Measurements from ENCODE around the gene PLXDC1.
"Not testable (repeated sequence)": the region's sequence is repeated elsewhere in the genome, so short reads cannot be mapped to it uniquely, and the experiment has no call there.

The PLXDC1 gene

DNA sequence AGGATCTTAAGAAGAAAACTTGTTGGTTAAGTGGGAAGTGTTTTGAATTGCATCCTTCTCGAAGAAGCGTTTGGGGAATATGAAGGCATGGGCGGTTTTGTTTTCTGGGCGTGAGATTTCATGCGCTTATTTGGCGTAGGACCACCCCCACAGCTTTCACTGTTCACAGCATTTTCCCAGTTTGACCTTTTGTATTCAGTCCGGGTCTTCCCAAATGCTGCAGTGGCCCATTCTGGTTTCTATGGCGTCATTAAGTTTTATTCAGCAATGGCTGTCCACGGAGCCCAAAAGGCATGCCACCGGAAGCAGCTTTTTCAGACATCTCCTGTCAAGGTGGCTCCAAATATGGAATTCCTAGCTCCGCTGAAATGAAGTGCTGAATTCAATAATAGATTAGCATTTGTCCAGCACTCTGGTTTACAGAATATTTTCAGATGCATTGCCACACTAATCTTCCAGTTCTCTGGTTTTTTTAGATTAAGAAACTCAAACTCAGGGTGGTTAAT, 93.7 kb downstream of the PLXDC1 start:
- DNase-seq = no peak

GRCh38 chr17:39054111-39054645, 97.3 kb downstream of the PLXDC1 start:
- no peak for DNase-seq

- not testable (repeated sequence) for DNase-seq
Observed at GRCh38 chr17:39052423-39052822, 99.0 kb downstream of the PLXDC1 start.

DNA sequence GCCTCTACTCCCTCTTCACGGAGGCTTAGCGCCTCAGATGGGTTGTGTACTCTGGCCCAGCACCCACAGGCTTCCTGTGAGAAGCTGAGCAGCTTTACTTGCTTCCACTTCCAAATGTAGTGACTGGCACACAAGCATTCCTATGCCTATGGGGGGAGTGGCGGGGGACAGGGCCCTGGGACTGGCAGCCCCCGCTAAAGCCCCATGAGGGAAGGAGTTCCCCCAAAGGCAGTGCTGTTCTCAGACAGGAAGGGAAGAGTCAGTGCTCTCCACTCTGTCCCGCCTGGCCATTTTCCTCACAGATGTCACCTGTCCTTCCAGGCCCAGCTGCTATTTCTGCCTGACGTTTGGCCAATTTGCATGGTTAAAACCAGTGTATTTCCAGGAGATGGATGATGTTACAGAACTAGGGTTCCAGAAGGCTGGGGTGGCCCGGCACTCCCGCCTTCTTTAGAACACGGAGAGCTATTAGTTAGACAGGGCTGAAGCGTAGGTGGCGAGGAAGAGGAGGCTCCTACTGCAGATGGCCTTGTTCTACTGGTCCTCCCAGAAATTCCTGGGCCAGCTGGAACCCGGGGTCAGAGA, 100.3 kb downstream of the PLXDC1 start:
- no peak for DNase-seq

GRCh38 chr17:39045948-39046679, 105.3 kb downstream of the PLXDC1 start:
- no peak for DNase-seq

DNA sequence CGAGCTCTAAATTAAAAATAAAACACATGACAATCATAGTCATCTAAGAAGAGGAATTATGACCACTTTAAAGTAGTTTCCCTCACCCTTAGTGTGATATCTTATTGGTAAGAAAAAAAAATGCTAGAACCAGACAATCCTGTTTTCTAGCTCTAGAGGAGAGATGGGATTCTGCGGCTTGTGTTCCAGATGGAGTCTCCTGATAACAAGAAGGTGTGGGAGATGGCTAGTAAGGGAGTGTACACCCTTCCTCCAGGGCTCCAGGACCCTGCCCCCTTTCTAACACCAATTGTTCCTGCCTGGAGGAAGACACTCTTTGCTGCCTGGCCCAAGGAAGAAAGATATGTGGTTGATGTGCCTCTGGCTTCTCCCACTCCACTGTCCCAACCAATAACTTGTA, 115.4 kb downstream of the PLXDC1 start:
- DNase-seq = no peak

GRCh38 chr17:39035578-39035977, 115.9 kb downstream of the PLXDC1 start:
- DNase-seq = not testable (repeated sequence)

DNA sequence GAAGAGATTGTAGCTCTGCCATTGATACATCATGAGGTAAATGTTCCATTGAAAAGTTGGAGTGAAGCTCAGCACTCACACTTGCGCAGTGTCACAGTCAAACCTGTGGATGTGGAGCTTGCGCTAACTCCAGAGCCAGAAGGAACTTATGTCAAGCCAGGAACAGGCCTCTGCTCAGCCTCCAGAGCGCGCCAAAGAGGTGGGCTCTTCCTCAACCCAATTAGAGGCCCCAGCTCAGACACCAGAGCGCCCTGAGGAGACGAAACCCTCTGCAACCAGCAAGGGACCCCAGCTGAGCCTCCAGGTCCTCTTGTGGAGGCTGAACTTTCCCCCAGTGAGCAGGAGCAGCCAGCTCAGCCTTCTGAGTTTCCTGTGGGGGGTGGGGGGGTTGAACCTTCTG, 122.7 kb downstream of the PLXDC1 start:
- DNase-seq = no peak

- no peak for DNase-seq
Observed at GRCh38 chr17:39027455-39028035, 123.9 kb downstream of the PLXDC1 start.

DNA sequence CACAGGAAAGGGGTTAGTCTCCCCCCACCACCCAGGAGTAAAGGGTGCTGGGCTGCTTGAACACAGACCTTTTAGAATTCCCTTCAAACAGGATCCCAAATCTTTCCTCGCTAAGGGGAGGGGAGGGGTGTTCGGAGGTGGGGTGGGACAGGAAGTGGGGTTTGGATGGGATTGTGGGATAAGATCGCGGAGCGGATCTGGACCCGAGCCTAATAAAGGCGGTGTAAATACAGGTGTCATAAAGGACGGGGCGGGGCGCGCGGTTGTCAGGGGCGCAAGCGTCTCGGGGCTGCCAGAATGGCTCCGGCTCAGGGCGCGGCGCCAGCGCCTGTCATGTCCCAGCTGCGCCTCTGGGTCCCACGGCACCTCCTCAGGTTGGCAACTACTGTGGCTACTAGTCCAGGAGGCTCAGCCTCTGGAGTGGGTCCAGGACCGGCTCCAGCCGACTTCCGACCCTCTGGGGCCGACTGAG, 124.4 kb downstream of the PLXDC1 start:
- peak; percentile 16 for DNase-seq

- not testable (repeated sequence) for DNase-seq
Observed at GRCh38 chr17:39026346-39026745, 125.1 kb downstream of the PLXDC1 start.

- no peak for DNase-seq
Observed at GRCh38 chr17:39022924-39023323, 128.5 kb downstream of the PLXDC1 start.

DNA sequence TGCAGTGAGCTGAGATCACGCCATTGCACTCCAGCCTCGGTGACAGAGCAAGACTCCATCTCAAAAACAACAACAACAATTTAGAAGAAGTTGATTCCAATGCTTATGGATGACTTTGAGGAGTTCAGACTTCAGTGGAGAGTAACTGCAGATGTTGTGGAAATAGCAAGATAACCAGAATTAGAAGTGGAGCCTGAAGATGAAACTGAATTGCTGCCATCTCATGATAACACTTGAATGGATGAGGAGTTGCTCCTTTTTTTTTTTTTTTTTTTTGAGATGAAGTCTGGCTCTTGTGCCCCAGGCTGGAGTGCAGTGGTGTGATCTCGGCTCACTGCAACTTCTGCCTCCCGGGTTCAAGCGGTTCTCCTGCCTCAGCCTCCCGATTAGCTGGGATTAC, 131.4 kb downstream of the PLXDC1 start:
- DNase-seq = not testable (repeated sequence)

DNA sequence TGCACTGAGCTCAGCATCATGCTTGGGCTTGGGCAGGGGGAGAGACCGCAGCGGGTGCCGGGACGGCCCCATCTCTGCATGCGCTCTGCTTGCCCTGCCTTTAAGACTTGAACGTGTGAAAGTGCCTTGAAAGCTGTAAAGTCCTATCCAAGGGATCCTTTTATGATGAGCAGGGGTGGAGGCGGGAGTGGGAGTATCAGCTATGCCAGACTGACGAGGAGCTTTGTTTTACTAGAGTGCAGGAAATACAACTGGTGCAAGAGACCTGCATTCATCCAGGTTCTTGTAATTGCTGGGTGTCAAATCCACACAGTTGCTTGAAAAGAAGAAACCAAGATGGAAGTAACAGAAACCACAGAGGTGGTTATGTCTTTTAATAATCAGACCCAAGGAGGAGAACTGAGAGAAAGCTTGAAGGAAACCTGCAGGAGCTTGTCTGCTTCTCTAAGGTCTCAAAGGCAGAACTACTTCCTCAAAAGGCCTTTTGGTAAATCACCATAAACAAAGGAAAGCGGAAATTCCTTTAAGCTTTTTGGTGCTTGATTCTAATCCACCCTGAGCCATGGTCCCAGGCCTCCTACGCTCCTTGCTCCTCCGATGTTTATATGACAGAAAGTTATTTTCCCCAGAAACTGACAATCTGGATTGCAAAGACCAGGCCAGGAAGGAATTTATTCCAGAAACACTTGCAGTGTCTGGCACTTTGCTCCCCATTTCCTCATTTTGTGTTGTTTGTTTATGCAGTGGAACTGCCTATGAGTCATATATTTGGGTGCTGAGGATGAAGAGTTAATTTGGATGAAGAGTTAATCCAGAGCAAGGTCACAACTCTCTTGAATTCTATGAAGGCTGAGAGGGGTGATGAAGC, 132.9 kb downstream of the PLXDC1 start:
- DNase-seq = no peak

DNA sequence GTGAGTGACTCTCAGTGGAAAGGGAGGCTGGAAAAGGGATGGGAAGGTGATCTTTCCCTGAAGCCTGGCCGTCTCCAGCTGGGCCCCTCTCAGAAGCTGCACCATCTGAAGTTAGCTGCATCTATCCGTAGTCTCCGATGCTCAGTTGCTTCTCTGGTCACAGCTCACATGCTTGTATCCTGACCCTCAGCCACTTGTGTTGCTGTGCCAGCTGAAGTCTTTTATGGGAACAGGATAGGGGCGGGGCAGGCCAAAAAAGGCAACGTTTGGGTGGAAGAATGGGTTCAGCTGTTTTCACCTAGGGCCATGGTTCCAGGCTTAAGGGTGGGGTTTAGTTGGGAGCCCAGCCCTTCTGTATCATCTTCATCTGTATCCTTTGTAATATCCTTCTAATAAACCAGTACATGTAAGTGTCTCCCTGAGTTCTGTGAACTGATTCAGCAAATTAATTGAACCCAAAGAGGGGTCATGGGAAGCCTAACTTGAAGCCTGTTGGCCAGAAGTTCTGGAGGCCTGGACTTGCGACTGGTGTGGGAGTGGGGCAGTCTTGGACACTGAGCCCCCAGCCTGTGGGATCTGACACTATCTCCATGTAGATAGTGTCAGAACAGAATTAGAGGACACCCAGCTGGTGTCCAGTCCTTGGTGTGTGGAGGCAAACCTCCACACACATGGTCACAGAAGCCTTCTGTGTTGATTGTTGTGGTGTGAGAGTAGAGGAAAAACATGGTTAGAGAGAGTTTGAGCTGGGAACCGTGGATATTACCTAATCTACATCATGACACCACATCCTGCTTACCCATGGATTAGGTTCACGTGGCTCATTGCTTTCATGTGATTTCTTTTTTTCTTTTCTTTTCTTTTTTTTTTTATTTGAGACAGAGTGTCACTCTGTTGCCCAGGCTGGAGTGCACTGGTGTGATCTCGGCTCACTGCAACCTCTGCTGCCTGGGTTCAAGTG, 135.0 kb downstream of the PLXDC1 start:
- DNase-seq = no peak

GRCh38 chr17:39015546-39015935, 135.9 kb downstream of the PLXDC1 start:
- no peak for DNase-seq

DNA sequence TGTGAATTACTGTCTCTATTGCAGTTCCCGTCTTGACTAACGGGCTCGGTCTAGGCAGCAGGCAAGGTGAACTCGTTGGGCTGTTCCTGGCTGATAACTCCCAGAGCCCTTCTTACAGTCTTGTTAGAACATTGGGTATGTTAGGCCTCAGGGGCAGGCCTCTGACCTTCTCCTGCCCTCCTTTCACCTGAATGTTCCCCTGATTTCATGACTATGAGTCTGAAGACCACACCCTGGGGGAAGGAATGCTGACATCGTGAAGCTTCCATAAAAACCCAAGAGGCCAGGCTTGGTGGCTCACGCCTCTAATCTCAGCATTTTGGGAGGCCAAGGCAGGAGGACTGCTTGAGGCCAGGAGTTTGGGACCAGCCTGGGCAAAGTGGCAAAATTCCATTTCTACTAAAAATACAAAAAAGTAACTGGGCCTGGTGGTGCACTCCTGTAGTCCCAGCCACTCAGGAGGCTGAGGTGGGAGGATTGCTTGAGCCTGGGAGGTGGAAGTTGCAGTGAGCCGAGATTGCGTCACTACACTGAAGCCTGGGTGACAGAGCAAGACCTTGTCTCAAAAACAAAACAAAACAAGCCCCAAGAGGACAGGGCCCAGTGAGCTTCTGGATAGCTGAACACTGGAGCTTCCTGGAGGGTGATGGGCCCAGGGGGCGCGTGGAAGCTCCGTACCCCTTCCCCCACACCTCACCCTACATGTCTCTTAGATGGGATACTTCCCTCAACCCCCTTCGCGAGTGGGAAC, 136.5 kb downstream of the PLXDC1 start:
- no peak for DNase-seq

GRCh38 chr17:39014044-39014794, 137.2 kb downstream of the PLXDC1 start:
- no peak for DNase-seq
